Placental epithelial cell (primary cell): Measurements from ENCODE around the gene WDR72. TPM values are rescaled to one million over a fixed set of nuclear protein-coding genes. Genes with fewer than 3 reads are reported as not detected.
A peak's percentile ranks its signal among the peaks of the same experiment; 100 is the strongest.

Experiments
- small RNA-seq: library from RNA; depleted of rRNA; stranded (forward); fragments of <200 nt; gene quantifications from one replicate; pipeline ENCODE3, GENCODE V24; 2012
- total RNA-seq: library from RNA; depleted of rRNA; stranded (reverse); fragments of >200 nt; gene quantifications from 2 replicates; pipeline ENCODE4 v1.2.3, GENCODE V29; 2012

The WDR72 gene
- total RNA-seq, result not detected in 2 replicates

DNA sequence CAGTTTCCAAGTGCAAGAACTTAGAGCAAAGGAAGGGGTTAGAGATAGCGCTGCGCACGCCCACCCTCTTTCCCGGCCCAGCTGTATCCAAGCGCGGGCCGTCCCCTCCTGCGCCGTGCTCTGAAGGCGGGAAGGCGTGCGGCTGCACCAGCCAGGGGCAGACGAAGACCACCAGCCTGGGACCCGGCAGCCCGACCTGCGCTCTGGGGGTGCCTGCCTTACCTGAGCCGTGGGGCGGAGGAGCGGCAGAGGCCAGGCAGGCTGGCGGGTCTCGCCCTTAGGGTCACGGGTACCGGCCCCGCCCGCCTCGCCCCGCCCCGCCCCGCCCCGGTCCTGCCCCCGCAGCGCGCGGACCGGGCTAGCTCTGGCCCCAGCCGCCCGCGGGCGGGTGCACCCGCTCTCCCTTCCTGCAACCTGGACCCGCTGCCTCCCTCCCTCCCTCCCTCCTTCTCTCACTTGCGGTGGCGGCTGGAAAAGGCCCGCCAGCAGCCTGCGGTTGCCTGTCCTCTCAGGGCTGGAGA is at the start of gene WDR72:
TSS of gene WDR72 (minus strand) at position 253 of the 521 bp plus-strand sequence. CDS start 26,514 bp downstream, outside the sequence.

Small RNA genes within 50 kb of the gene (small RNA-seq; reads per million reads assigned to genes)
- 0.49 reads per million, percentile 26 among the genes with 10 or more reads in this experiment for gene RNU2-53P
- gene RNU6-449P, result not detected

Other genes with a start within 250 kb of the WDR72 start
- under 0.01 and 0.33 TPM in 2 replicates for gene UNC13C, start 218.8 kb upstream of the WDR72 start, total RNA-seq